CD14-positive monocyte (primary cell): ENCODE results near the gene MYO1E. TPM values are rescaled to one million over a fixed set of nuclear protein-coding genes. Genes with fewer than 3 reads are reported as not detected.

Experiments used
- DNase-seq, 3 donors: peaks; one replicate each; pipeline ENCODE4 v3.0.0-alpha.2; 2011 to 2022
- H2AFZ ChIP-seq: 2 replicates; pipeline ENCODE4 v1.6.0; 2012; ENCODE audit warnings: mild to moderate bottlenecking, low read depth, low read length, inconsistent platforms; ENCODE audit not compliant: insufficient read depth, poor library complexity, severe bottlenecking
- H3K27ac ChIP-seq, 2 donors: 1 replicate in 1 of 2; 2 replicates in 1 of 2; pipeline ENCODE4 v1.5.1; 2012 to 2013; ENCODE audit warnings: low read length in 2 of 2, control low read depth in 1 of 2, inconsistent platforms in 1 of 2, low read depth in 1 of 2, mild to moderate bottlenecking in 1 of 2
- H3K27me3 ChIP-seq, 2 donors: one replicate each; pipeline versions ENCODE4 v1.6.0 to v1.6.1; 2011 to 2013; ENCODE audit warnings: low read length in 2 of 2; ENCODE audit not compliant: control insufficient read depth in 2 of 2, insufficient read depth in 2 of 2
- H3K36me3 ChIP-seq, 2 donors: replicated peaks in 1 of 2; 1 replicate in 1 of 2; 2 replicates in 1 of 2; pipeline versions ENCODE4 v1.5.1 to v1.6.1; 2012 to 2013; ENCODE audit warnings: low read length in 2 of 2, control low read depth in 1 of 2, inconsistent platforms in 1 of 2, mild to moderate bottlenecking in 1 of 2; ENCODE audit not compliant: insufficient read depth in 2 of 2, control insufficient read depth in 1 of 2
- H3K4me1 ChIP-seq, 2 donors: 1 replicate in 1 of 2; 2 replicates in 1 of 2; pipeline versions ENCODE4 v1.5.1 to v1.6.1; 2012 to 2013; ENCODE audit warnings: low read length in 2 of 2, control low read depth in 1 of 2, inconsistent platforms in 1 of 2, mild to moderate bottlenecking in 1 of 2, moderate library complexity in 1 of 2; ENCODE audit not compliant: insufficient read depth in 2 of 2, control insufficient read depth in 1 of 2
- H3K4me2 ChIP-seq: replicated peaks from 2 replicates; pipeline ENCODE3; 2012; ENCODE audit warnings: low read length, moderate library complexity, mild to moderate bottlenecking; ENCODE audit not compliant: poor library complexity, severe bottlenecking; ENCODE audit errors: extremely low read depth
- H3K4me3 ChIP-seq, 3 experiments: fragments of 200-600 bp in 1 of 3; sonication (generic) in 1 of 3; replicated peaks in 1 of 3; 1 replicate in 2 of 3; 2 replicates in 1 of 3; pipeline ENCODE4 v1.5.1; 2011 to 2013; ENCODE audit warnings: low read length in 3 of 3, mild to moderate bottlenecking in 3 of 3, control low read depth in 2 of 3, low read depth in 2 of 3, inconsistent platforms in 1 of 3, moderate library complexity in 1 of 3
- H3K79me2 ChIP-seq: 2 replicates; pipeline ENCODE4 v1.6.0; 2012; ENCODE audit warnings: mild to moderate bottlenecking, control low read depth, inconsistent platforms, low read length, moderate library complexity; ENCODE audit not compliant: insufficient read depth
- H3K9ac ChIP-seq: 2 replicates; pipeline ENCODE4 v1.6.0; 2017; ENCODE audit warnings: low read length, mild to moderate bottlenecking; ENCODE audit not compliant: insufficient read depth, poor library complexity, severe bottlenecking
- H3K9me3 ChIP-seq, 2 donors: replicated peaks in 1 of 2; 1 replicate in 1 of 2; 2 replicates in 1 of 2; pipeline versions ENCODE4 v1.5.1 to v1.6.1; 2012 to 2013; ENCODE audit warnings: low read length in 2 of 2, control low read depth in 1 of 2; ENCODE audit not compliant: control insufficient read depth in 1 of 2, insufficient read depth in 1 of 2
- H4K20me1 ChIP-seq: 2 replicates; pipeline ENCODE4 v1.6.0; 2012; ENCODE audit warnings: mild to moderate bottlenecking, low read length, control low read depth, moderate library complexity; ENCODE audit not compliant: insufficient read depth
- H3K27ac Mint-ChIP-seq, 7 donors: one replicate each; pipeline ENCODE4 v1.8.0; 2020; ENCODE audit warnings: mild to moderate bottlenecking in 7 of 7, mixed read lengths in 7 of 7, moderate library complexity in 6 of 7, inconsistent platforms in 2 of 7
- H3K27me3 Mint-ChIP-seq, 3 donors: one replicate each; pipeline ENCODE4 v1.8.0; 2021 to 2022; ENCODE audit warnings: low read depth in 3 of 3, mild to moderate bottlenecking in 3 of 3, mixed read lengths in 3 of 3, moderate library complexity in 3 of 3, inconsistent platforms in 1 of 3
- H3K36me3 Mint-ChIP-seq, 2 donors: one replicate each; pipeline ENCODE4 v1.8.0; 2020; ENCODE audit warnings: mixed read lengths in 2 of 2, inconsistent platforms in 1 of 2, mild to moderate bottlenecking in 1 of 2
- H3K4me1 Mint-ChIP-seq: one replicate; pipeline ENCODE4 v1.8.0; 2020; ENCODE audit warnings: mild to moderate bottlenecking, mixed read lengths
- H3K4me3 Mint-ChIP-seq, 2 donors: one replicate each; pipeline ENCODE4 v1.8.0; 2020; ENCODE audit warnings: mild to moderate bottlenecking in 2 of 2, mixed read lengths in 2 of 2, moderate library complexity in 1 of 2
- H3K9me3 Mint-ChIP-seq, 7 donors: one replicate each; pipeline ENCODE4 v1.8.0; 2020 to 2022; ENCODE audit warnings: mixed read lengths in 7 of 7, mild to moderate bottlenecking in 6 of 7, moderate library complexity in 6 of 7, inconsistent platforms in 2 of 7
- WGBS: methylation state at CpG from one replicate; pipeline ENCODE4 v1.1.5; 2013; ENCODE audit warnings: missing lambda C conversion rate; ENCODE audit not compliant: insufficient coverage; 5-methylcytosine and 5-hydroxymethylcytosine counted together
- intact Hi-C, 2 donors: fragments of 100-400 bp; cut with micrococcal nuclease; formaldehyde crosslinking; loops; one replicate each; pipeline versions ENCODE4 v1.15.0 to v1.15.1; 2023
- polyA plus RNA-seq, 3 donors: library from polyadenylated mRNA; depleted of rRNA in 1 of 3; unstranded in 2 of 3; stranded (reverse) in 1 of 3; fragments of 300-500 nt in 2 of 3; fragments of >200 nt in 1 of 3; fragmentation: Illumina TruSeq in 2 of 3; gene quantifications; 1 replicate in 2 of 3; 2 replicates in 1 of 3; pipeline ENCODE4 v1.2.3, GENCODE V29; 2012 to 2021
- TF ChIP-seq, protein P1 (sequence below): fragments of 200-600 bp; IDR thresholded peaks from one replicate; pipeline ENCODE4 v1.8.0; 2022; ENCODE audit warnings: antibody characterized with exemption, mild to moderate bottlenecking

The MYO1E gene
- polyA plus RNA-seq, 3 donors, result 5.5 to 16.2 (median 6.2) TPM

GRCh38 chr15:59268852-59269407 lies 103.7 kb downstream of the MYO1E start:
- no peak overlapping the region for H3K27ac ChIP-seq
- peaks cover 4% of the 10 kb centered on the region for H4K20me1 ChIP-seq
- H3K4me2 ChIP-seq, result no peak overlapping the region
- H3K9ac ChIP-seq, result no peak overlapping the region
- no peaks in the 10 kb centered on the region for H3K36me3 ChIP-seq
- H2AFZ ChIP-seq, result no peak overlapping the region
- no peaks in the 10 kb centered on the region for H3K9me3 Mint-ChIP-seq
- no peaks in the 10 kb centered on the region for H3K79me2 ChIP-seq
- H3K36me3 Mint-ChIP-seq, result peaks cover 6 to 18% of the 10 kb centered on the region in 2 donors
- peaks cover under 1 to 7% of the 10 kb centered on the region in 2 donors for H3K4me1 ChIP-seq
- intact Hi-C loops, result no loop called here
- no peaks in the 10 kb centered on the region for H3K9me3 ChIP-seq
- no peaks in the 10 kb centered on the region for H3K27me3 Mint-ChIP-seq
- TF ChIP-seq, protein P1, sequence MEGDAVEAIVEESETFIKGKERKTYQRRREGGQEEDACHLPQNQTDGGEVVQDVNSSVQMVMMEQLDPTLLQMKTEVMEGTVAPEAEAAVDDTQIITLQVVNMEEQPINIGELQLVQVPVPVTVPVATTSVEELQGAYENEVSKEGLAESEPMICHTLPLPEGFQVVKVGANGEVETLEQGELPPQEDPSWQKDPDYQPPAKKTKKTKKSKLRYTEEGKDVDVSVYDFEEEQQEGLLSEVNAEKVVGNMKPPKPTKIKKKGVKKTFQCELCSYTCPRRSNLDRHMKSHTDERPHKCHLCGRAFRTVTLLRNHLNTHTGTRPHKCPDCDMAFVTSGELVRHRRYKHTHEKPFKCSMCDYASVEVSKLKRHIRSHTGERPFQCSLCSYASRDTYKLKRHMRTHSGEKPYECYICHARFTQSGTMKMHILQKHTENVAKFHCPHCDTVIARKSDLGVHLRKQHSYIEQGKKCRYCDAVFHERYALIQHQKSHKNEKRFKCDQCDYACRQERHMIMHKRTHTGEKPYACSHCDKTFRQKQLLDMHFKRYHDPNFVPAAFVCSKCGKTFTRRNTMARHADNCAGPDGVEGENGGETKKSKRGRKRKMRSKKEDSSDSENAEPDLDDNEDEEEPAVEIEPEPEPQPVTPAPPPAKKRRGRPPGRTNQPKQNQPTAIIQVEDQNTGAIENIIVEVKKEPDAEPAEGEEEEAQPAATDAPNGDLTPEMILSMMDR, result no peak
- H3K27me3 ChIP-seq, result no peaks in the 10 kb centered on the region
- no peak overlapping the region for H3K27ac Mint-ChIP-seq
- DNase-seq, result no peak
- WGBS, result no CpG with 5 or more reads among the region's 10 CpGs
- H3K4me3 ChIP-seq, result no peak overlapping the region
- H3K4me1 Mint-ChIP-seq, result peaks cover 7% of the 10 kb centered on the region
- no peak overlapping the region for H3K4me3 Mint-ChIP-seq

DNA sequence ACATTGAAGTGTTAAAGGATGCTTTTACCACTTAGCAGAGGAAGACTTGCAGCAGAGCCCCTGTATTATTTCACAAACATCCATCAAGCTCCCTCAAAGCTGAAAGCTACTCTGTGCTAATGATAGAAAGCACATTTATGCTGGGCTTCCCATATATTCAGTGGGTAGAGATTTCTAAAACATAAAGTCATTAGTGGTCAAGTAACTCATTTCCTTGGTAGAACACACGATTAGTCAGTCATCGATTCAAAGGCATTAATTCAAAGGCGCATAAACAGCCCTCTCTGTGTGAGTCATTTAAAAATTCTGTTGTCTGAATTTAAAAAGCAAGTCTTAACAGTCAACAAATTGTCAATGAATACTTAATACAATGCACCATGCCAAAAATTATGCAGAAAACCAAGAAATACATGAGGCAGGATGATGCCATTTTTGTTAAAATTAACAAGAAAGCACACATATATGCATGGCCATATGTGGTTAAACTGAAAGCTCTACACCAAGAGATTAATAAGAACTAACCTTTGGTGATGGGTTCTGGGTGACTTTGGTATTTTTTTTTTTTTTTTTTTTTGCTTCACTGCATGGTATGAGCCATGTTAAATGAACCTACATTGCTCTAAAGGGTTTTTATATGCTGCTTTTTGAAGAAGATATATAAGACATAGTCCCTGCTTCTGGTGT lies 104.4 kb downstream of the MYO1E start:
- Histone ChIP-seq H3K4me1 (peaks cover 0 to under 1% of the 10 kb centered on the region in 2 donors), H4K20me1 (no peaks in the 10 kb centered on the region), H3K9me3 (no peaks in the 10 kb centered on the region), H2AFZ (no peak overlapping the region), H3K27me3 (no peaks in the 10 kb centered on the region), H3K27ac (no peak overlapping the region), H3K36me3 (no peaks in the 10 kb centered on the region), H3K9ac (no peak overlapping the region), H3K79me2 (no peaks in the 10 kb centered on the region), H3K4me3 (no peak overlapping the region), H3K4me2 (no peak overlapping the region)
- Mint-ChIP-seq H3K9me3 (no peaks in the 10 kb centered on the region), H3K27me3 (no peaks in the 10 kb centered on the region), H3K27ac (no peak overlapping the region), H3K36me3 (peaks cover 6 to 18% of the 10 kb centered on the region in 2 donors), H3K4me3 (no peak overlapping the region), H3K4me1 (peaks cover under 1% of the 10 kb centered on the region)
- no CpG with 5 or more reads among the region's 3 CpGs for WGBS
- TF ChIP-seq, protein P1, result no peak
- DNase-seq, result no peak
- intact Hi-C loops, result no loop called here
